ENCODE results near the gene GRIK2. TPM values are rescaled to one million over a fixed set of nuclear protein-coding genes. Genes with fewer than 3 reads are reported as not detected.

The GRIK2 gene
- total RNA-seq, 4 donors from 2014 or later = 0.30 to 4.1 (median 1.3) TPM

DNA sequence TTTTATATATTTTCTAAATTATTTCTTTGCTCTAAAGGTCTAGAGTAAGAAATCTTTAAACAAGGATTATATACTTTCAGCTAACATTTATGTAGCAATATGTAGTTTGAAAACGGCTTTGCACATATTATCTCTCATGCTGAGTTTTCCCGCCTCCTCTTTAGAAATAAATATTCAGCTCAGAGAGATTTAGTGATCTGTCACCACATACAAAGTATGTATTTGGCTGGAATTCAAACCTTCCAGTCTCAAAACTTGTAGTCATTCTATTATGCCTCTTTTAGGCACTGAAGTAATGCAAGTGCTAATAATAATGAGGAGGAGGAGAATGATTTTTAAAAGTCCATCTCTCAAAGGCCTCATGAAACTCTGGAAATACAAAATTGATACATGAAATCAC is 525.0 kb downstream of the GRIK2 start:
- Histone ChIP-seq H3K4me1 (no peaks in the 10 kb centered on the region), H3K4me3 (no peak overlapping the region), H3K36me3 (no peaks in the 10 kb centered on the region), H3K9me3 (no peaks in the 10 kb centered on the region), H3K27me3 (no peaks in the 10 kb centered on the region), H3K27ac (no peak overlapping the region)
- TF ChIP-seq, protein P1, sequence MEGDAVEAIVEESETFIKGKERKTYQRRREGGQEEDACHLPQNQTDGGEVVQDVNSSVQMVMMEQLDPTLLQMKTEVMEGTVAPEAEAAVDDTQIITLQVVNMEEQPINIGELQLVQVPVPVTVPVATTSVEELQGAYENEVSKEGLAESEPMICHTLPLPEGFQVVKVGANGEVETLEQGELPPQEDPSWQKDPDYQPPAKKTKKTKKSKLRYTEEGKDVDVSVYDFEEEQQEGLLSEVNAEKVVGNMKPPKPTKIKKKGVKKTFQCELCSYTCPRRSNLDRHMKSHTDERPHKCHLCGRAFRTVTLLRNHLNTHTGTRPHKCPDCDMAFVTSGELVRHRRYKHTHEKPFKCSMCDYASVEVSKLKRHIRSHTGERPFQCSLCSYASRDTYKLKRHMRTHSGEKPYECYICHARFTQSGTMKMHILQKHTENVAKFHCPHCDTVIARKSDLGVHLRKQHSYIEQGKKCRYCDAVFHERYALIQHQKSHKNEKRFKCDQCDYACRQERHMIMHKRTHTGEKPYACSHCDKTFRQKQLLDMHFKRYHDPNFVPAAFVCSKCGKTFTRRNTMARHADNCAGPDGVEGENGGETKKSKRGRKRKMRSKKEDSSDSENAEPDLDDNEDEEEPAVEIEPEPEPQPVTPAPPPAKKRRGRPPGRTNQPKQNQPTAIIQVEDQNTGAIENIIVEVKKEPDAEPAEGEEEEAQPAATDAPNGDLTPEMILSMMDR (IDR thresholded peaks at IDR 0.05) = no peak
- TF ChIP-seq POLR2AphosphoS5 (IDR thresholded peaks at IDR 0.05) = no peak
- no peak for TF ChIP-seq POLR2A (IDR thresholded peaks at IDR 0.05)
- TF ChIP-seq EP300 (IDR thresholded peaks at IDR 0.05) = no peak
- 51% methylated on average over 2 of the region's 2 CpGs for WGBS
- DNase-seq (ENCODE audit: low spot score in 2 of 2) = no peak

DNA sequence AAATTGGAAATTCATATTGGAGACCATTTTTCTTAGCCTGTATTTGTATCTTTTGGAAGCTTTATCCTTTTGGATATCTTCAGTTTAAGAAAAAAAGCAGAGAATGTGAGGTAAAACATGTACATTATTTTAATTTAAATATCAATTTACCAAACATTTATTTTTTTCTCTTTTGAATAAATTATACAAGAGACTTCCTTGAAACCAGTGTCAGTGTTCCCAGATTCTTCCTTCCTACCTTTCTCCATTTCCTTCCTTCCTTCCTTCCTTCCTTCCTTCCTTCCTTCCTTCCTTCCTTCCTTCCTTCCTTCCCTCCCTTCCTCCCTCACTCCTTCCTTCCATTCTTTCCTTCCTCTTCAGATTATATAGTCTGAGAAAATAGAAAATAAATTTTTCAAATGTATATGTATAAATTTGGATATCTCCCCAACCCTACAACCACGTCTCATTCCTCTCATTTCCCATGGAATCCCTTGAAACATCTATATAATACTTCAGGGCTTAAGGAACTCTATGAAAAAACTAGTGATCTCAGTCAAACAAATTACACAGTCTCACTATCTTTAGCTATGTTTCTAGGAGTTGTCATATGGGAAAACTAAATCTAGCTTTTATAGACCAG is 528.4 kb downstream of the GRIK2 start:
- Histone ChIP-seq H3K9me3 (no peaks in the 10 kb centered on the region), H3K4me3 (no peak overlapping the region), H3K27ac (no peak overlapping the region), H3K4me1 (no peaks in the 10 kb centered on the region), H3K27me3 (no peaks in the 10 kb centered on the region), H3K36me3 (no peaks in the 10 kb centered on the region)
- WGBS = 70% methylated on average over 1 of the region's 1 CpG
- TF ChIP-seq, protein P1 (IDR thresholded peaks at IDR 0.05) = no peak
- no peak for TF ChIP-seq POLR2AphosphoS5 (IDR thresholded peaks at IDR 0.05)
- no peak for TF ChIP-seq POLR2A (IDR thresholded peaks at IDR 0.05)
- TF ChIP-seq EP300 (IDR thresholded peaks at IDR 0.05) = no peak
- no peak for DNase-seq (ENCODE audit: low spot score in 2 of 2)

DNA sequence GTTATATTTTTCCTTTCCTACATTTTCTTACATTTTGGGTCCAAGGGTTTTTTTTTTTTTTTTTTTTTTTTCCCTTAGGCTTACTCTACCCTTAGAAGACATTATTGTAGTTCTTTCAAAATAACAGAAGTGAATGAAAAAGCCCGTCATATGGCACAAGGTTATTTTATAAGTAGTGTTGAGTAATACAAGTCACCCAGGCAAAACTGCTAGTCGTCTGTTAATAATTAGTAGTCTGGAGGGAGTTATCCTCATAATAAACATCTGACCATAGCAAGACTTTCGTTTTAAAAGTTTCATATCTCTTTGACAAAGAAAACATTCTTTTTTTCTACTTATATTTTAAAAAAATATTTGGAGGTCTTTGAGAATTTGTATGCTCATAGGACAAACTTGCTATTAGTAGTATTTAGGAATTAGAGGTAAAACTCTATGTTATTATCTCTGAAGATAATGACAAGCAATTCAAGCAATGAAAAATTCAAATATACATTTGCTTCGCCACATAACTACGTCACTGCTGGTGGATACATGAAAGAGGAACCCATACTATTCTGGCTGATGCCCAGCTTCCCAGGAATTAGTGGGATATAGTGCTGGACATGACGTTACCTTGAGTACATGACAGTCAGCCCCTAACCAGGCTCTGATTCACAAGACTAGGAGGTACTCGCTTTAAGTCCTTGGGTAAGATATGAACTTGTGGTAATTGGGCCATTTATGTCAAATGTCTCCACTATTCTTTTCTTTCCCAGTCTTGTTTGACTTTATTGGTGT is 532.8 kb downstream of the GRIK2 start:
- Histone ChIP-seq H3K4me1 (no peaks in the 10 kb centered on the region), H3K27me3 (no peaks in the 10 kb centered on the region), H3K36me3 (no peaks in the 10 kb centered on the region), H3K27ac (no peak overlapping the region), H3K4me3 (no peak overlapping the region), H3K9me3 (no peaks in the 10 kb centered on the region)
- TF ChIP-seq, protein P1 (IDR thresholded peaks at IDR 0.05) = no peak
- no peak for TF ChIP-seq EP300 (IDR thresholded peaks at IDR 0.05)
- TF ChIP-seq POLR2AphosphoS5 (IDR thresholded peaks at IDR 0.05) = no peak
- no peak for TF ChIP-seq POLR2A (IDR thresholded peaks at IDR 0.05)
- no peak for DNase-seq (ENCODE audit: low spot score in 2 of 2)
- 77% methylated on average over 7 of the region's 7 CpGs for WGBS

DNA sequence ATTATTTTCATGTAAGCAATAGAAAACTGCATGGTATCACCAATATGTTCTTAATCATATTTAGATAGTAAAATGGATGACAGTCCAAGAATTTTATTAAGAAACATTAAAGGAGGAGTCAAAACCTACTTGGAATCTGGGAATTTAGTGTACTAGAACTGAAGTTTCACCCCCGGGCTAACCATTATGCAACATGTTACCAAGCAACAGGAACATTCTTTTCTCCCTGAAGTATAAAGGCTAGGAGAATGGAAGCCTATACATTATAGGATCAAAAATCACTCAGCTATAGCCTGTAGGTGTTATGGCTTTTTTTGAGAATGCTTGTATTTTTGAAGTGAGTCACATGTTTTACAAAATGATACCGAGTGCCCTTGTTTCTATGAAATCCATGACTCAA is 538.3 kb downstream of the GRIK2 start:
- 45% methylated on average over 2 of the region's 2 CpGs for WGBS
- no peaks in the 10 kb centered on the region for H3K27me3 ChIP-seq
- H3K9me3 ChIP-seq = no peaks in the 10 kb centered on the region
- no peaks in the 10 kb centered on the region for H3K36me3 ChIP-seq
- TF ChIP-seq POLR2A (IDR thresholded peaks at IDR 0.05) (no peak), POLR2AphosphoS5 (IDR thresholded peaks at IDR 0.05) (no peak), EP300 (IDR thresholded peaks at IDR 0.05) (no peak)
- TF ChIP-seq, protein P1 (IDR thresholded peaks at IDR 0.05) = no peak
- H3K4me1 ChIP-seq = no peaks in the 10 kb centered on the region
- H3K4me3 ChIP-seq = no peak overlapping the region
- DNase-seq (ENCODE audit: low spot score in 2 of 2) = no peak
- H3K27ac ChIP-seq = no peak overlapping the region

DNA sequence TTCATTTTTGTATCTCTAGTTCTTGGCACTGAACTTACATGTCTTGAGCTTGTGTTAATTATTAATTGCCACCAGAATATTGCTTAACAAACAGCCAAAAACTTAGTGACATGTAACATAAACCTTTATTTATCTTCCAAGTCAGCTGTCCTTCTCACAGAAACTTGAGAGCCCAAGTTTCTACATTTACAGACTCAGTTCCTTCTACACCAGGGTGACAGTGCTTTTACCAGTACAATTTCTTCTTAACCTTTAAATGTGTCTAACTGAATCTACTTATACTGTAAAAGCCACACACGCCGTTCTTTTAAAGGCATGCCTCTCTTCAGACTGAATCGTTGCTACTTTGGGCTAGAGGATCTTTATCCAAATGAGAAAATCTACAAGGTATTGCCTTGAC is 539.2 kb downstream of the GRIK2 start:
- Histone ChIP-seq H3K36me3 (no peaks in the 10 kb centered on the region), H3K27ac (no peak overlapping the region), H3K4me1 (no peaks in the 10 kb centered on the region), H3K27me3 (no peaks in the 10 kb centered on the region), H3K4me3 (no peak overlapping the region), H3K9me3 (no peaks in the 10 kb centered on the region)
- 89% methylated on average over 3 of the region's 3 CpGs for WGBS
- TF ChIP-seq, protein P1 (IDR thresholded peaks at IDR 0.05) = no peak
- TF ChIP-seq EP300 (IDR thresholded peaks at IDR 0.05) (no peak), POLR2A (IDR thresholded peaks at IDR 0.05) (no peak), POLR2AphosphoS5 (IDR thresholded peaks at IDR 0.05) (no peak)
- DNase-seq (ENCODE audit: low spot score in 2 of 2) = no peak

Measured in suprapubic skin (tissue), 4 donors.